Left lobe of liver (tissue), 2 donors: ENCODE data around the gene TIMP2. TPM values are rescaled to one million over a fixed set of nuclear protein-coding genes. Genes with fewer than 3 reads are reported as not detected.
A peak's percentile ranks its signal among the peaks of the same experiment; 100 is the strongest.
"Not testable (repeated sequence)": the region's sequence is repeated elsewhere in the genome, so short reads cannot be mapped to it uniquely, and the experiment has no call there.

Source experiments
- ATAC-seq: fragments of 200-7000 bp; cut with Tn5 transposase; one replicate; pipeline ENCODE4 v1.9.1; 2020; ENCODE audit warnings: mild to moderate bottlenecking, moderate library complexity
- DNase-seq: peaks from one replicate; pipeline ENCODE4 v3.0.0-alpha.2; 2020; ENCODE audit warnings: low spot score
- total RNA-seq: library from RNA; stranded (reverse); gene quantifications from one replicate; pipeline ENCODE4 v1.2.1, GENCODE V29; 2021
- donor health status: DM: no; HTN: no; CAD: no; lungs with moderate emphysema.
- donor health status: DM: no; HTN: yes; CAD: no.

The TIMP2 gene
- total RNA-seq, 1 donor from 2014 or later, result 26.4 TPM

GRCh38 chr17:78873519-78874340, 51.5 kb downstream of the TIMP2 start:
- no peak for ATAC-seq
- no peak for DNase-seq

GRCh38 chr17:78872486-78872885, 52.7 kb downstream of the TIMP2 start:
- ATAC-seq, result no peak
- DNase-seq, result no peak

- DNase-seq (no peak), ATAC-seq (no peak)
Measured at GRCh38 chr17:78870621-78871020, 54.6 kb downstream of the TIMP2 start.

GRCh38 chr17:78868391-78868790, 56.8 kb downstream of the TIMP2 start:
- no peak for ATAC-seq

GRCh38 chr17:78867046-78867445, 58.1 kb downstream of the TIMP2 start:
- DNase-seq, ATAC-seq: not testable (repeated sequence)

More at GRCh38 chr17:78868391-78868790, 56.8 kb downstream of the TIMP2 start:
- no peak for DNase-seq

- ATAC-seq (peak; percentile 99), DNase-seq (peak; percentile 88)
Measured at GRCh38 chr17:78865682-78866390, 59.4 kb downstream of the TIMP2 start.

GRCh38 chr17:78864117-78864516, 61.1 kb downstream of the TIMP2 start:
- DNase-seq (no peak), ATAC-seq (no peak)

- DNase-seq (no peak), ATAC-seq (no peak)
Measured at GRCh38 chr17:78862073-78863023, 62.8 kb downstream of the TIMP2 start.

GRCh38 chr17:78861229-78861628, 64.0 kb downstream of the TIMP2 start:
- DNase-seq, result no peak
- no peak for ATAC-seq

- DNase-seq (no peak), ATAC-seq (no peak)
Measured at GRCh38 chr17:78859051-78859450, 66.1 kb downstream of the TIMP2 start.

- no peak for DNase-seq
- no peak for ATAC-seq
Measured at GRCh38 chr17:78857266-78857665, 67.9 kb downstream of the TIMP2 start.

- ATAC-seq, result no peak
Measured at GRCh38 chr17:78855561-78856165, 69.5 kb downstream of the TIMP2 start.

GRCh38 chr17:78854508-78854907, 70.7 kb downstream of the TIMP2 start:
- DNase-seq, result no peak
- no peak for ATAC-seq

More at GRCh38 chr17:78855561-78856165, 69.5 kb downstream of the TIMP2 start:
- DNase-seq, result no peak

- DNase-seq, result no peak
- ATAC-seq, result no peak
Measured at GRCh38 chr17:78853926-78854394, 71.2 kb downstream of the TIMP2 start.

GRCh38 chr17:78852709-78853121, 72.5 kb downstream of the TIMP2 start:
- DNase-seq (no peak), ATAC-seq (peak; percentile 55)

GRCh38 chr17:78849026-78849425, 76.2 kb downstream of the TIMP2 start:
- DNase-seq, result no peak
- ATAC-seq, result no peak

GRCh38 chr17:78847052-78847451, 78.1 kb downstream of the TIMP2 start:
- no peak for ATAC-seq
- no peak for DNase-seq

GRCh38 chr17:78844301-78845005, 80.7 kb downstream of the TIMP2 start:
- no peak for DNase-seq
- ATAC-seq, result no peak

GRCh38 chr17:78842881-78843565, 82.2 kb downstream of the TIMP2 start:
- DNase-seq (no peak), ATAC-seq (no peak)
